CD4-positive, alpha-beta T cell treated with Interleukin-4 for 1 hour (primary cell): Measurements from ENCODE around the gene OTUD6A.
"Not testable (repeated sequence)": the region's sequence is repeated elsewhere in the genome, so short reads cannot be mapped to it uniquely, and the experiment has no call there.

Experiments
- DNase-seq, 2 donors: peaks; one replicate each; pipeline ENCODE4 v3.0.0-alpha.2; 2020 to 2022

Gene OTUD6A

DNA sequence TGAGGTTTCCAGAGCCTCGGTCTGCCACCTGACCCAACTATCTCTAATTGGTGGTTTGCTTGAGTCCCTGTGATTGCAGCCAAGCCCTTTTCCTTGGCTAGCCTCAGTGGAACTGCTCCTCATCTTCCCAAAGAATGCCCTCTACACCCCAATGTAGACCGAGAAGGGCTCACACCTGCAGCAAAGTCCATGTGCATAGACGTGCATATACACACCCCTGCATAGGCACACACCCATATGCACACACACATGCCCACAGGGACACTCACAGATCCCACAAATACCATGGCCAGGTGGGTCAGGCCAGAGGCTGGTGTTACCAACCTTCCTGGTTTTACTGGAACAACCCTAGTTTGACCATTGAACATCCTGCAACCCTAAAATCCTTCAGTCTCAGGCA, 12.9 kb upstream of the OTUD6A start:
- no peak for DNase-seq

DNA sequence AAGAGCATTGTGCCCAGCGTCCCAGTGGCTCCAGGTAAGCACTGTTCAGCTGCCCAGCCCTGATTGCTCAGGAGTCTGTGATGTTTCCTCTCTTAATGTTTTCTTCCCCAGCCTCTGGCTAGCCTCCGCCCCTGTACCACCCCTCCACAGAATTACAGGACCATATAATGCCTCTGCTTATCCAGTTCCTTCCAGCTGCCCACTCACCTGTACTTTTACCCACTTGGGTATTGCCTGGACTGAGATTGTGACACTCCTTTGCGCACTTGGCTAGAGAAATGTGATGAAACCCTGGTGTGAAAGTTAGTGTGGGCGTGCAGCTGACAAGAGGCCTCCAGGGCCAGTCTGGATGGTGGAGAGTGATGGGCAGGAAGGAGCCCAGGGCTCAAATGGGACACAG, 12.3 kb upstream of the OTUD6A start, which contains the start of gene AWAT2:
AWAT2 (minus strand) TSS at position 14 of the 400 bp plus-strand sequence; CDS start at position 8, 6 bp downstream.
- DNase-seq: no peak

DNA sequence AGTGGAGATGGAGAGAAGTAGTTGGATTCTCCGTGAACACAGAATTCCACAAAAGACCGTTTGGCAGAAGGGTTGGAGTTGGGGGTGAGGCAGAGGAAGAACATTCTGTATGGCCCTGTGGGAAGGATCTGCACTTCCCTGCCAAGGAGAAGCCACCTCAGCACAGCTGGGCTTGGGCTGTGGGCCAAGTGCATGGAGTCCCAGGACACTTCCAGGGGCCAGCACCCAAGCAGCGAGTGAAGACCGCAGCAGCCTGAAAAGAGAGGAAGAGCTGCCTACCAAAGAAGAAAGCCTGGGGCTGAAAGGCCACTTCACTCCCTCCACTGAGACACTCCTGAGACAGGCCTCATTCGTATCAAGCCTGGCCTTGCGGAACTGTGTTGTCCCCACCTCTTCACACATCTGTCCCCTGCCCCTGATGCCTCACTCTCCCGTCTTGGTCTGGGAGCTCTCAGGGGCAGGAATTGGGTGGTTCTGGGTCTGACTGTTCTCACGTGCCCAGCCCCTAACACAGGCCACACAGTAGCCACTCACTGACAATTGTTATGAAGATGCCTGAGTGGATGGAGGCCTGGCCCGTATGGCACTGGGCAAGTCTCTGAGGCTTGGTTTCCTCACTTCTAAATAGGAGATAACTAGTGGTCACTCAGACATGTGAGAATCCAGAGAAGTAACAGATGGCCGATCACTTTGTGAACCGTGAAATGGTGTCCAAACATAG, 9.2 kb upstream of the OTUD6A start:
- no peak for DNase-seq

DNA sequence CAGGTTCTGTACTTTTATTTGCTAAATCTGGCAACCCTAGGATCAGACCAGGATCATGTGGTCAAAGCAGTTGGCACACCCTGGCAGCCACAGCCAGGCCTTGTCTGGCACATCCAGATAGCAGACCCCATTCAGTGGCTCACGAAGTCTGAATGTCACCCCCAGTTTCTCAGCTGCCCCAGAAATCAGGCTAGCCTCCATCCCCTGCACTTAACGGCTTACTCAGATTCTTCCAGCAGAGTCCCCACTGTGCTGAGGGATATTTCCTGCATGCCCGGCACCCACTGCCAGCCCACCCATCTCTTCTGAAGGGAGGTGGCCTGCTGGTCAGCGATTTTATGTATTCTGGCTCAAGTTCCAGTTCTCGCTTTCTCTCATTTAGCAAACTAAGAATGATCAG, 7.9 kb upstream of the OTUD6A start:
- DNase-seq: no peak

DNA sequence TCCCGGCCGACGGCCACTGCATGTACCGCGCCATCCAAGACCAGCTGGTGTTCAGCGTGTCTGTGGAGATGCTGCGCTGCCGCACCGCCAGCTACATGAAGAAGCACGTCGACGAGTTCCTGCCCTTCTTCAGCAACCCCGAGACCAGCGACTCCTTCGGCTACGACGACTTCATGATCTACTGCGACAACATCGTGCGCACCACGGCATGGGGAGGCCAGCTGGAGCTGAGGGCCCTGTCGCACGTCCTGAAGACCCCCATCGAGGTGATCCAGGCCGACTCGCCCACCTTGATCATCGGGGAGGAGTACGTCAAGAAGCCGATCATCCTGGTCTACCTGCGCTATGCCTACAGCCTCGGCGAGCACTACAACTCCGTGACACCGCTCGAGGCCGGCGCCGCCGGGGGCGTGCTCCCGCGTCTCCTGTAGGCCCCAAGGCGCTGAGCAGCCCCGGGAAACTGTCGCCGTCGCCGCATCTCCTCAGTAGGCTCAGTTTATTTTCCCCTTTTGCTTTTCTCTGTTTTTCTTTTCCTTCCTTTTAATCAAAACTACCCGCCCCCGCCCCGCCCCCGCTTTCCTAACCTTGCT, 799 bp downstream of the OTUD6A start:
- no peak for DNase-seq

DNA sequence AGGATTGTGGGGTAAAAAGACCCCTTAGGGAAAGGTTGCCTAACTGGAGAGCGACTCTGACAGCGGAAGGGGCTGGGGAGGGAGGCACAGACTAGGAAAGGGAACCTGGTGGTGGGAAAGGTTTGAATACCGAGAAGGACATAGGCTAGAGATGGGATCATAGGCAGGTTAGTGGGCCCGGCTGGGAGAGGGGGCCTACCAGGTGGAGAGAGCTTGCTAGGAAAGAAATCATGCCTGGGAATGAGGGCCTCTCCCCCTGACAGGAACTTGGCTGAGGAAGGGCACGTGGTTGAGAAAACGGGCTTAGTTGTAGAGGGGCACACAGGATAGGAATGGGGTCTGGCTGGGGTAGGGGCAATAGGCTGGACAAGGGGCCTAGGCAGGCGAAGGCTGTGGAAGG, 4.4 kb downstream of the OTUD6A start:
- no peak for DNase-seq

DNA sequence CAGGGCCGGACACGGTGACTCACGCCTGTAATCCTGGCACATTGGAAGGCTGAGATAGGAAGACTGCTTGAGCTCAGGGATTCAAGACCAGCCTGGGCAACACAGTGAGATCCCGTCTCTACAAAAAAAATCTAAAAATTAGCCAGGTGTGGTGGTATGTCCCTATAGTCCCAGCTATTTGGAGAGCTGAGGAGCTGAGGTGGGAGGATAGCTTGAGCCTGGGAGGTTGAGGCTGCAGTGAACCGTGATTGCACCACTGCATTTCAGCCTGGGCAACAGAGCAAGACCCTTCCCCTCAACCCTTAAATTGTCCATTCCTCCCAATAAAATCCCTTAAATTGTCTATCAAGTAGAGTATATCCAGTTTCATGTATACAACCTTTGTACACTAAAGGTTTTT, 17.0 kb downstream of the OTUD6A start:
- no peak for DNase-seq

DNA sequence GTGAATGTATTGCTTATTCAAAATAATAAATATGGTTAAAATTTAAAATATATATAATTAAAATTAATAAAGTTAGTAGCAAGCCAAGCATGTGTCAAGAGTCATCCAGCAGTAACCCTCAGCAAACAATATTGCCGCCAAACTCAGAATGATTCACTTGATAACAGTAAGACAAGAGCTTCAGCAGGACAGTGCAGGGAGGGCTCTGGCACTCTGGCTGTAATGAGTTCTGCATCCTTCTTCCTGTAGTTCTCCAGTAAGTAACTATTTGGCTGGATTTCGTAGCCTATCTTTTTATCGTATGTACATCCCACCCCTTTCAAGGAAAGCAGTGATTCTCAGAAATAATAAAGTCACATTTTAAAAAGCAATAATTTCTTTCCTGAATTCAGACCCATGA, 17.6 kb downstream of the OTUD6A start:
- DNase-seq: no peak

DNA sequence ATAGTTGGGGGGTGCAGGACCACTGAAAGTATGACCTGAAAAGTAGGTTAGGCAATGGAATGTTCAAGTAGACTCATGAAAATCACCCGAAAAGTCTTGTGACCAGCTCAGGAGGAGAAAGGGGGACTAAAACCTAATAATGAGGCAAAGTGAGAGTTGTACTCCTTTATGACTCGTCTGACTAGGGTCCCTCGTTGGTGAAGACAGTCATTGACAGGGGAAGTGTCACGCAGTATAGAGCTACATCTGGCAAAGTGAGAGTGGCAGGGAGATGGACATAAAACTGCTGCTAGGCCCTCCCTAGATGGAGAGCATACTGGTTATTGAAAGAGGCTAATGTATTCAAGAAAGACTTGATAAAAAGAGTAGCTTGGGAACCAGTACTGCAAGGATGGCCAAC, 20.5 kb downstream of the OTUD6A start:
- no peak for DNase-seq

DNA sequence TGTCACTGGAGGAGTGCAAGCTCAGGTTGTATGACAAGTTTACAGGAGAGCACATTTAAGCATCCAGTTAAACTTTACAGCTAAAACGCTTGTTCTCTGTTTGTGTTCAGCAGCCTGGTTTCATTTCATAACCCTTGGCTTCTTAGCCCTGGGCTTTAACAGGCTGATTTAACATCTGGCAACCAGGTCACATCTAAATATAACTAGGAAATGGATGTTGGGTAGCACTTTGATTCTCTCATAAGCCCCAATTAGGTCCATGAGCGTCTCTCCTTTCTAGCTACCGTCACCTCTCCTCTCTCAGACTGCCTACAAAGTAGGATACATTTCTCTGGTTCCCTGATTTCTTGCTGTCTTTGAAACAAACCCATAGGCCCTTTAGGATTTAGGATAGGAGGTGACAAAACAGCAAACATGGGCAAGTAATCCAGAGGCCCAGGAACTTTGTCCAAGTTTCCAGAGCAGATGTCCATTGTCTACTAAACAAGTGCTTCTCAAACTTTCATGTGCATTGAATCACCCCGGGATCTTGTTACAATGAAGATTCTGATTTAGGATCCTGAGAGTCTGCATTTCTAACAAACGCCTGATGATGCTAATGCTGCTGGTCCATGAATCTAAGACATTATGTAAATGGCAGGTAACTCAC, 22.5 kb downstream of the OTUD6A start:
- no peak for DNase-seq

DNA sequence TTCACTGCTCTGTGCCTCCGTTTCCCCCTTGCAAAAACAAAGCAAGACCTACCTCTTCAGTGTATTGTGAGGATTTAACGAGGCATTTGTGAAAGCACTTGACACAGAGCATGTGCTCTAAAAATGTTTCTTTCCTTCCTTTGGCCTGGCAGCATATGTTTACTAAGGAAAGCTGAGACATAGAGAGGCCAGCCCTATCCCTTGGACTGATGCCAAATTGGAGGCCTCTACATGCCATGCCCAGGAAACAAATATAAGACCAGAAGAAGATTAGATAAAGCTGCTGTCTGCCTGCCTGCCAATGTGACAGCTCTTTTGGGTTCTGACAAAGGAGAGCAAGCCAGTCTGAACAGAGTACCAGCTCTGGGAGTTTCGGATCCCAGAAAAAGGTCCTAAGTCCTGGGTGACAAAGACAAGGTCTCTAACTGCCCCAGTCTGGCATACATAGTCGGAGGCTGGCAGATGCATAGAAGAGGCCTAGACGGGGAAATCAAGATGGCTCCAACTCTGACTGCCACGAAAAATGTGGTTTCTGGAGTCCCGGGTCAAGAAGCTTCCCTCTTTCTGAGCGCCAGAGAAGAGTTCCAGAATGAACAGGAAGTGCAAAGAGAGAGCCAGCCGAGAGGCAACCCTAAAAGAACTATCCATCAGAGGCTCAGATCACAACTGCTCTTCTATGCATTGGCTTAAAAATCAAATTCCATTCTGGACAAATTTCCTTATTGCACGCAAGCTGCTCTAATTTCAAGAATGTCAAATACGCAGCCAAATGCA, 25.8 kb downstream of the OTUD6A start:
- DNase-seq: no peak

DNA sequence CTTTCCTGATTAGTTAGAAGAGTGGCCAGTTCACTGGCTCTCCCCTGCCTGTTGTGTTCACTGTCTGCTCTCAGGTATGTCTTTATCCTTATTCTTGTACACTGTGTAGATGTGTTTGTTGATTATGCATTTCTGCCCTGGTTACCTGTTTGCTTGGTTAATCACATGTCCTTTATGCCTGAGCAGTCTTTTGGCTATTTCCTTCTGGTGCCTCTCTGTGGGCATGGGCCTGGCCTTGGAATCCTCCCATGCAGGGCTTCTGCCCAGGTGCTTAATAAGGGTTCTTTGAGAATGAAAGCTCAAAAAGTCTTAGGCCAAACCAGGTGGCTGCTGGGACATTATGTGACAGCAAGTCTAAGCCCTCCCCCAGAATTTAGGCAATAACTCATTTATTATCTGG, 26.5 kb downstream of the OTUD6A start:
- DNase-seq: no peak

DNA sequence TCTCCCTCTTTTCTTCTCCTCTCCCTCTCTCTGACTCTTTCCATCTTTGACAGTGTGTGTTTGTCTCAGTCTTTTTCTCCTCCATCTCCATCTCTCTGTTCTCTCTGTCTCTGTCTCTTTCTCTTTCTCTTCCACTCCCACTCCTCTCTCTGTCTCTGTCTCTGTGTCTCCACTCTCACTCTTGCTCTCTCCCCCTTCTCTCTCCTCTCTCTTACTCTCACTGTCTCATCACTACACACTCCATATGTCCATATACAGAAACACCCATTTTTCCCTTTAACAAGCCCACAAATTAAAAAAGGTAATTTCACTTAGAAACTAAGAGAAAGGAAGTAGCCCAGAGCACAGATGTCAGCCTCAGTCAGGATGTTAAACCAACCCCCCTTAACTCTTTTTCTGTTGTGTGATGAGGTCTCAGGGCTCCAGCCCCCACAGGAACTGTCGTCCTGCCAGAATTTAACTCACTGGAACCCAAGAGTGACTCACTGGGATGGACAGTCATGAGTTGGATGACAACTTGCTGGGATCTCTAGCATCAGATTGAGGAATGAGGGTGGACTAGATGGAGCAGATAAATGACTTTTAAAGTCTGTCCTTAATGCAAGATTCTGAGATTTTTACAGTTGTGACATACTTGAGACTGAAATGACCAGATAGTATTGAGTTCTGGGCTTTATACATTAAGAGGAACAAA, 27.5 kb downstream of the OTUD6A start:
- DNase-seq: no peak

DNA sequence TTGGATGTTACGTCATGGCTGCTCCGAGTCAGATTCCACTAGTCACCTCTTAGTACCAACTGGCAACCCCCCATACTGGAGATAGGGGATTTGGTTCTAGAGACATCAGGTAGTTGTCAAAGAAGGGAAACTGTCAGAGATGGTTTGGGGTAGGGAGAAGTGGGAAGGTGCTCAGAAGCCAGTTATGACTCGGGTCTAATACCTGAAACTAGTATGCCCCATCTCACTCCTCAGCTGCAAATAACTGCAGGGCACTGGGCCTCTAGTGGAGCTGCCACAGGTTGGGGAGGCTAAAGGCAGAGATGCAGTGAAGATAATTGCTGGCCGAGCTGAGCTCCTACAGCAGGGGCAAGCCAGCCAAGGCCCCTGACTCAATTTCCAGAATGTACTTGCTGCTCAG, 30.0 kb downstream of the OTUD6A start:
- no peak for DNase-seq

DNA sequence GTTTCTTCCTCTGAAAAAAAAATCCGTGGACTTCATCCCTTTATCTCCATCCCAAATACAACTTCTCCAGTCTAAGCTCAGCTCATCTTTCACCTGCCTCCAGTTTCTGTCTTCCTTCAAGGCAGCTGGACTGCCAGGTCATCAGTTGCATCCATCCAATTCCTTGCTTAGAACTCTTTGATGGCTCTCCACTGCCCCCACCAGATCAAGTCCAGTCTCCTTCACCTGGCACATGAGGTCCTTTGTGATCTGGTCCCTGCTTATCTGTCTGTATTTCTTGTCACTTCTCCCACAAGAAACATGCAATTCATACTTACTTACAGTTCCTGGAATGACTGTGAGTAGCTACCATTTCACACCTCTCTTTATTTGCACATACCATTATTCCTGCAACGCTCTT, 33.8 kb downstream of the OTUD6A start:
- no peak for DNase-seq

DNA sequence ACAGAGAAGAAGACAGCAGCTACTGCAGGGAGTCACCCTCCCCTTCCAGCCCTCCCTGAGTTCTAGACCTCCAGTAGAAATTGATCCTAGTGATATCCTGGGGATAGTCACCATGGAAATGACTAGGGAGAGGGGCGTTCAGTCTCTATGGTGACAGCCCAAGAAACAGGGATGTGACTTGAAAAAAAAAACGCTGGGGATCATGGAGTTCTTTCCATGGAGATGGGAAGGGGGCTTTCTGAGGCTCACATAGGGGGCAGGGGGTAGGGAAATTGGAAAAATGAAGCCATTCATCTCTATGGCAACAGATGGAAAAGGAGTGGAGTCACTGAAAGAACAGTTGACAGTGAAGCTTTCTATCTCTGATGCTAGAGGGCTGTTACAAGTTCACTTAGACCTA, 43.0 kb downstream of the OTUD6A start:
- no peak for DNase-seq

DNA sequence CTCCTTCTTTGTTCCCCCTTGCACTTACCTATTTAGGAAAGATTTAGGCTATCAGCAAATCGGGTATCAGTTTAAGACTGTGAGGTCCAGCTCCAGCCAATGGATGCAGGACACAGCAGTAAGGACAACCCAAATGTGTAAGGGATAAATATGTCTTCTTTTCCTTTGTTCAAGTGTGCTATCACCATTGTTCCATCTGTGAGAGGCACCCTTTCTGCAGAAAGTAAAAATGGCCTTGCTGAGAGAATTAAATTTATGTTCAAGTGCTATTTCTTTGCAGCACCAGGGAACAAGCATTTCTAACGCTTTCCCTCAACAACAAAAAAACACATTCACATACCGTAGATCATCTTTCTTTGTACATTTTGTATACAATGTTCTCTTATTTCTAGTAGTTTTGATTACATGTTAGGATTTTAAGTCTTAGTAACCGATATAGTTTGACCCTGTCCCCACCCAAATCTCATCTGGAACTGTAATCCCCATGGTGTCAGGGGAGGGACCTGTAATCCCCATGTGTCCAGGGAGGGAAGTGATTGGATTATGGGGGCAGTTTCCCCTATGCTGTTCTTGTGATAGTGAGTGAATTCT, 49.3 kb downstream of the OTUD6A start:
- DNase-seq: not testable (repeated sequence)
